ENCODE results near the gene G6PD. TPM values are rescaled to one million over a fixed set of nuclear protein-coding genes. Genes with fewer than 3 reads are reported as not detected.
"Not testable (repeated sequence)": the region's sequence is repeated elsewhere in the genome, so short reads cannot be mapped to it uniquely, and the experiment has no call there.

G6PD gene
- total RNA-seq, 1 donor from 2014 or later = 80.2 TPM

GRCh38 chrX:154502098-154502497, 44.5 kb downstream of the G6PD start:
- no peaks in the 10 kb centered on the region for H3K4me1 ChIP-seq
- no peak overlapping the region for H3K4me3 ChIP-seq
- no peak for ATAC-seq
- H3K9me3 ChIP-seq = no peaks in the 10 kb centered on the region
- no peak for DNase-seq
- H3K27ac ChIP-seq = no peak overlapping the region
- intact Hi-C loops (cut with DNase I) = no loop called here
- H3K36me3 ChIP-seq = peaks cover 15% of the 10 kb centered on the region
- no peaks in the 10 kb centered on the region for H3K27me3 ChIP-seq (ENCODE audit: low read depth)
- TF ChIP-seq CTCF (IDR thresholded peaks at IDR 0.05) = no peak

GRCh38 chrX:154501423-154501822, 45.2 kb downstream of the G6PD start:
- H3K4me1 ChIP-seq; H3K27ac ChIP-seq; H3K9me3 ChIP-seq; H3K4me3 ChIP-seq; H3K36me3 ChIP-seq; H3K27me3 ChIP-seq (ENCODE audit: low read depth); DNase-seq; intact Hi-C loops (cut with DNase I); ATAC-seq: not testable (repeated sequence)

DNA sequence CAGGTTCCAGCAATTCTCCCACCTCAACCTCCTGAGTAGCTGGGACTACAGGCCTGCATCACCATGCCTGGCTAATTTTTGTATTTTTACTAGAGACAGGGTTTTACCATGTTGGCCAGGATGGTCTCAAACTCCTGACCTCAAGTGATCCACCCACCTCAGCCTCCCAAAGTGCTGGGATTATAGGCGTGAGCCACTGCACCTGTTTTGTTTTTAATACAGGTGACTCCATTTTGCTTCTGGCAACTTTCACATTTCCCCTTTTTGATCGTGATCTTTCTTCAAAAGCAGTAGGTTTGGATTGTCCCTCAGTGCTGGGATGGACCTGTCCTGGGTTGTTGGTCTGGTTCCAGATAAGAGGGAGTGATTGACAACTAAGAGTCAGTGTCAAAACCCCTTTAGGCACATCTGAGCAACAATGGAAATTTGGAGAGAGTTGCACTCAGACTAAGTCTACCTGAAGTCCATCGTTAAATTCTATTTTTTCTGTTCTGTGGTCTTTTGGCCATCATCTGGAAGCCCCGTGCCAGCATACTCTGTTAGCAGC, 50.0 kb downstream of the G6PD start:
- H3K27me3 ChIP-seq (ENCODE audit: low read depth); DNase-seq; H3K36me3 ChIP-seq; H3K27ac ChIP-seq; H3K4me1 ChIP-seq; H3K9me3 ChIP-seq; ATAC-seq; H3K4me3 ChIP-seq; intact Hi-C loops (cut with DNase I): not testable (repeated sequence)

- Histone ChIP-seq H3K4me3 (no peak overlapping the region), H3K27ac (no peak overlapping the region), H3K4me1 (no peaks in the 10 kb centered on the region), H3K36me3 (no peaks in the 10 kb centered on the region), H3K27me3 (ENCODE audit: low read depth) (no peaks in the 10 kb centered on the region), H3K9me3 (no peaks in the 10 kb centered on the region)
- TF ChIP-seq CTCF (IDR thresholded peaks at IDR 0.05) = no peak
- intact Hi-C loops (cut with DNase I) = no loop called here
- DNase-seq (no peak), ATAC-seq (no peak)
These were observed 51.1 kb downstream of the G6PD start for GRCh38 chrX:154495472-154495922.

- Histone ChIP-seq H3K27me3 (ENCODE audit: low read depth) (no peaks in the 10 kb centered on the region), H3K4me1 (peaks cover under 1% of the 10 kb centered on the region), H3K36me3 (no peaks in the 10 kb centered on the region), H3K27ac (no peak overlapping the region), H3K4me3 (no peak overlapping the region), H3K9me3 (no peaks in the 10 kb centered on the region)
- ATAC-seq (no peak), DNase-seq (no peak)
- intact Hi-C loops (cut with DNase I) = no loop called here
- no peak for TF ChIP-seq CTCF (IDR thresholded peaks at IDR 0.05)
These were observed 51.9 kb downstream of the G6PD start for GRCh38 chrX:154494715-154495114.

DNA sequence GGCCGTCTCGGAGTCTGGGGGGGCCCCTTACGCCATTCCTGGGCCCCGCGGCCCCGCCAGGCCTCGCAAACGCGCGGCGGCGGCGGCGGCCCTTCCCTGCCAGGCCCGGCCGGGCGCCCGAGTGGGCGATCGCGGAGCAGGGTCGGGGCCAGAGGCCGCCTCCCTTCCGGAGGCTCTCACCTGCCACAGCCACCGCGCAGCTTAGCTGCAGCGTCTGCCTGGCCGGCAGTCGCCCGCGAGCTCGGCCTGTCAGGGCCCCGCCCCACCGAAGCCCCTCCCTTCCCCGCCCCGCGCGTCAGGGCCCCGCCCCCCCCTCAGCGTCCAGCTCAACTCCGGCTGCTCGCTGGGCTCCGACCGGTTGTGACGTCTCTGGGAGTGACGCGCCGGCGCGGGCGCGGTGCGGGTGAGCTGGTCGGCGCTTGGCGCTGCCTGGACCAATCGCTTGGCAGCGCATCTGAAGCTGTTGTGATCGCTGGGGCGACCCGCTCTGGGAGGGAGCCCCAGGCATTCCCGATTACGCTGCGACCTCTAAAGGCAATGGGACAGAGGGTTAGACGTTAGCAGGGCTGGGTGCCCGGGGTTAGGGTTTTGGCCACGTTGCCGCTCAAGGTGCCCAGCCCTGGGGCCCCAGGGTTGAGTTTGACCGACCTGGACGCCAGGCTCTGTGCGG, 56.1 kb downstream of the G6PD start, which contains the start of gene SLC10A3:
SLC10A3 (minus strand) TSS at position 216 of the 670 bp plus-strand sequence. CDS start 1,689 bp downstream, outside the sequence.
- no peaks in the 10 kb centered on the region for H3K36me3 ChIP-seq
- H3K4me1 ChIP-seq = peaks cover 19% of the 10 kb centered on the region
- no peak for TF ChIP-seq CTCF (IDR thresholded peaks at IDR 0.05)
- no peaks in the 10 kb centered on the region for H3K9me3 ChIP-seq
- peak within 1 kb of the TSS; percentile 63 for H3K4me3 ChIP-seq
- DNase-seq (peak; percentile 95), ATAC-seq (peak; percentile 92 to 96)
- intact Hi-C loops (cut with DNase I) = no loop called here
- peak within 1 kb of the TSS; percentile 94 for H3K27ac ChIP-seq
- H3K27me3 ChIP-seq (ENCODE audit: low read depth) = no peaks in the 10 kb centered on the region

All from lower lobe of right lung (tissue), 2 donors.